ENCODE results near the gene STARD3. TPM values are rescaled to one million over a fixed set of nuclear protein-coding genes. Genes with fewer than 3 reads are reported as not detected.
A peak's percentile ranks its signal among the peaks of the same experiment; 100 is the strongest.

The STARD3 gene
- total RNA-seq, 4 donors from 2014 or later: 51.7 to 156 (median 83.9) TPM

DNA sequence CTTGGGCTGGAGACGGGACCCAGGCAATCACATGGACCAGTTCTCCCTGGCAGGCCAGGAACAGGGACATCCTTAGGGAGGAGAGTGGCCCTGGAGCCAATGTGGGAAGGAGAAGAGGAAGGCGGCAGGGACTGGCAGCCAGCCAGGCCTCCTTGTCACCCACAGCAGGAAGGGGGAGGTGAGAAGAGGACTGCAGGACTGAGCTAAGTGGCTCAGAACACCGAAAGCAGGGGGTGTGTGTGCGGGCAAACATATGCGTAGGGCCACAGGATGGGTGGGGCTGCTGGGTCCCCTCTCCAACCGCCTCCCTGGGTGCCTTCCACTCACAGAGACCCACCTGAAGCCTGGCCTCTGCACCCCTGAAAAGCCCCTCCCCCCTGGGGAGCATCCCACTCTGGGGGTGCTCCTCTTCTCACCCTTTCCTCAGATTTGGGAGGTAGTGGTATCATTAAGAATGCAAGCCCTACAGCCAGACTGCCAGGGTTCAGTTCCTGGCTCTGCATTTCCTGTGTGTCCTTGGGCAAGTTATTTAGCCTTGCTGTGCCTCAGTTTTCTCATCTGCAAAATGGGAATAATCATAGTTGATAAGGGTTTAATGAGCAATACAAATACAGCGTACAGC, 39.4 kb downstream of the STARD3 start:
- Histone ChIP-seq H3K36me3 (peaks cover 7% of the 10 kb centered on the region), H3K27ac (peak overlapping the region; percentile 73), H3K9me3 (no peaks in the 10 kb centered on the region), H3K4me3 (no peak overlapping the region), H3K4me1 (peaks cover 35% of the 10 kb centered on the region), H3K27me3 (no peaks in the 10 kb centered on the region)
- TF ChIP-seq EP300 (IDR thresholded peaks at IDR 0.05) (no peak), POLR2AphosphoS5 (IDR thresholded peaks at IDR 0.05) (no peak), POLR2A (IDR thresholded peaks at IDR 0.05) (no peak)
- TF ChIP-seq, protein P1, sequence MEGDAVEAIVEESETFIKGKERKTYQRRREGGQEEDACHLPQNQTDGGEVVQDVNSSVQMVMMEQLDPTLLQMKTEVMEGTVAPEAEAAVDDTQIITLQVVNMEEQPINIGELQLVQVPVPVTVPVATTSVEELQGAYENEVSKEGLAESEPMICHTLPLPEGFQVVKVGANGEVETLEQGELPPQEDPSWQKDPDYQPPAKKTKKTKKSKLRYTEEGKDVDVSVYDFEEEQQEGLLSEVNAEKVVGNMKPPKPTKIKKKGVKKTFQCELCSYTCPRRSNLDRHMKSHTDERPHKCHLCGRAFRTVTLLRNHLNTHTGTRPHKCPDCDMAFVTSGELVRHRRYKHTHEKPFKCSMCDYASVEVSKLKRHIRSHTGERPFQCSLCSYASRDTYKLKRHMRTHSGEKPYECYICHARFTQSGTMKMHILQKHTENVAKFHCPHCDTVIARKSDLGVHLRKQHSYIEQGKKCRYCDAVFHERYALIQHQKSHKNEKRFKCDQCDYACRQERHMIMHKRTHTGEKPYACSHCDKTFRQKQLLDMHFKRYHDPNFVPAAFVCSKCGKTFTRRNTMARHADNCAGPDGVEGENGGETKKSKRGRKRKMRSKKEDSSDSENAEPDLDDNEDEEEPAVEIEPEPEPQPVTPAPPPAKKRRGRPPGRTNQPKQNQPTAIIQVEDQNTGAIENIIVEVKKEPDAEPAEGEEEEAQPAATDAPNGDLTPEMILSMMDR (IDR thresholded peaks at IDR 0.05): no peak
- WGBS: 63% methylated on average over 7 of the region's 7 CpGs
- peak in 1 of 2 donors; percentile 68 for DNase-seq (ENCODE audit: low spot score in 2 of 2)

DNA sequence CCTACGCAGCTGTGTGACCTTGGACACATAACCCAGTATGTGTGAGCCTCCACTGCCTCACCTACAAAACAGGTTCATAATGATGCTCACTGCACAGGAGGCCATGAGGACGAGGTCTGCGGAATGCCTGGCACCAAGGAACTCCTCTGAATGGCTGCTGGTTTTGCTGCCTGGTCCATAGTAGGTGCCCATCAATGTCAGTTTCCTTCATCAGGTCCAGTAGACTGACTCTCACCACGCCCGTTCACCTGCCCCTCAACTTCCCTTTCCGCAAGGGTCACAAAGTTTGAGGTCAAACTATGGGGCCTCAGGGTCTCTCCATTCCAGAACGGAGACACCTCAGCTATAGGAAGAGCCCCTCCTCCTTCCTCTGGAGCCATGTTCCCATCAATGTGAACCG, 40.1 kb downstream of the STARD3 start:
- DNase-seq (ENCODE audit: low spot score in 2 of 2): no peak
- TF ChIP-seq POLR2AphosphoS5 (IDR thresholded peaks at IDR 0.05) (no peak), EP300 (IDR thresholded peaks at IDR 0.05) (no peak), POLR2A (IDR thresholded peaks at IDR 0.05) (no peak)
- TF ChIP-seq, protein P1 (IDR thresholded peaks at IDR 0.05): no peak
- no peaks in the 10 kb centered on the region for H3K9me3 ChIP-seq
- 90% methylated on average over 7 of the region's 8 CpGs for WGBS
- H3K4me1 ChIP-seq: peaks cover 28% of the 10 kb centered on the region
- H3K27ac ChIP-seq: no peak overlapping the region
- H3K27me3 ChIP-seq: no peaks in the 10 kb centered on the region
- no peak overlapping the region for H3K4me3 ChIP-seq
- peaks cover 8% of the 10 kb centered on the region for H3K36me3 ChIP-seq

DNA sequence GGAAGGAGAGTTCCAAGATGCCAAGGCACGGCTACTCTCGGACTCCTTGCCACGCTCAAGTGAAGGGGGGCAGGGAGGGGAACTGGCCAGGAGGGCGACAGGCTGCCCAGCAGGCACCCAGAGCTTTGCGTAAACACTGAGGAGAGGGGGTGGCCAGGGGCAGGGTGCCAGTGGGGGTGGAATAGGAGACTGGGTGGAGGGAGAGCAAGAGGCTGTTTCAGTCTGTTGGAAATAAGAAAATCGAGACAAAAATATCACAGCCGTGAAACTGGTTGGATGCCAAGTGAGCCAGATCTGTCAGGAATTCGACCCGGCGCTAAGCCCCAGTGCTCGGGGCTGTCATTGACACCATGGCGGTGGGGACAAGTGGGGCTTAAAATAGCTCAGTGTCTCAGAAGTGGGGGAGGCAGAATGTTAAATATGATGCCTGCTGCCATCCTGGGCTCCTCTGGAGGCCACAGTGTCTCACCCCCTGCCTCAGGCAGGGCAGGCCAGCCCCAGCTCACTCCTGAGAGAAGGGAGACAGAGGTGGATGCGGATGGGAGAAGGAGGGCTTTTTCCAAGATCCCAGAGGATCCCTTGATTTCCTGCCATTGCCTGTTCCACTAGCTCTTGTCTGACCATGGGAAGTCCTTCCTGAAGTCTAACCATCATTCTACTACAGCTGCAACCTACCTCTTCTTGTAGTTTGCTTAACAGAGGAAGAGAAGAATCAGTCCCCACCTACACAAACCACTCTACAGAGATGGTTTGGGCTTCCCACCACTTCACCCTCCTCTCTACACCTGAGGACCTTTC, 40.8 kb downstream of the STARD3 start:
- peaks cover 25% of the 10 kb centered on the region for H3K4me1 ChIP-seq
- WGBS: 66% methylated on average over 13 of the region's 13 CpGs

DNA sequence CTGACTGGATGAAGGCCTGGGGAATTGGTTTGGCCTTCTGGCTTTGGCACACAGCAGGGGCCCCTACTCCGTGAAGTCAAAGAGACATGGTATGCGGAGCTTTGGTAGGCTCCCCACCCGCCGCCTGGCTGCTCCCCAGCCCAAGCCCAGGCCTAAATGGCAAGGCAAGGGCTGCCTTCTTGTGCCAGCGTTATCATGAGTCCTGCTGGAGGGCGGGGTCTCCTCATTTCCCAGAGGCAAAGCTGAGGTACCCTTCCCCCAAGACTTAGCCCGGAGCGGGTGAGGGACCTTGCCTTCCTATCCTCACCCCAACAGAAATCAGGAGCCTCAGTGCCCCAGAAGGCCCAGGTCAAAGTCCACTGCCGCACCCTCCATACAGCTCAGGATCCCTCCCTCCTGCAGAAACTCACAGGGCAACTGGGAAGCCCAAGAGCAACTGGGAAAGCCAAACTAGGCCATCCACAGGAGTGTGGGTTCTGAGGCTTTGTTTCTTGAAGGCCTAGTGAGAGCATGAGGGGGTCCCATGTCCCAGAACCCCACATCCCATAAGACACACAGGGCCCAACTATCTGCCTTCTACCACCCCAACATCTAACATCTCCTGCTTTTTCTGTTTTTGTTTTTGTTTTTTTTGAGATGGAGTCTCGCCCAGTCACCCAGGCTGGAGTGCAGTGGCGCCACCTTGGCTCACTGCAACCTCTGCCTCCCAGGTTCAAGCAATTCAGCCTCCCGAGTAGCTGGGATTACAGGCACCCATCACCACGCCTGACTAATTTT, 41.6 kb downstream of the STARD3 start:
- H3K27ac ChIP-seq: no peak overlapping the region
- peak in 1 of 2 donors; percentile 56 for DNase-seq (ENCODE audit: low spot score in 2 of 2)

More for the DNA sequence above, 40.8 kb downstream of the STARD3 start:
- no peak overlapping the region for H3K4me3 ChIP-seq
- peak in 1 of 2 donors; percentile 48 for DNase-seq (ENCODE audit: low spot score in 2 of 2)
- no peaks in the 10 kb centered on the region for H3K27me3 ChIP-seq
- H3K9me3 ChIP-seq: no peaks in the 10 kb centered on the region
- H3K36me3 ChIP-seq: peaks cover 11% of the 10 kb centered on the region
- no peak for TF ChIP-seq EP300 (IDR thresholded peaks at IDR 0.05)
- no peak for TF ChIP-seq POLR2AphosphoS5 (IDR thresholded peaks at IDR 0.05)
- TF ChIP-seq POLR2A (IDR thresholded peaks at IDR 0.05): no peak
- TF ChIP-seq, protein P1 (IDR thresholded peaks at IDR 0.05): no peak
- H3K27ac ChIP-seq: no peak overlapping the region

More for the DNA sequence above, 41.6 kb downstream of the STARD3 start:
- no peaks in the 10 kb centered on the region for H3K27me3 ChIP-seq
- 90% methylated on average over 13 of the region's 13 CpGs for WGBS
- H3K4me1 ChIP-seq: peaks cover 25% of the 10 kb centered on the region
- H3K36me3 ChIP-seq: peaks cover 19% of the 10 kb centered on the region
- no peak overlapping the region for H3K4me3 ChIP-seq
- no peaks in the 10 kb centered on the region for H3K9me3 ChIP-seq
- TF ChIP-seq POLR2A (IDR thresholded peaks at IDR 0.05): no peak
- no peak for TF ChIP-seq POLR2AphosphoS5 (IDR thresholded peaks at IDR 0.05)
- TF ChIP-seq EP300 (IDR thresholded peaks at IDR 0.05): no peak
- TF ChIP-seq, protein P1 (IDR thresholded peaks at IDR 0.05): no peak
